Pancreas (tissue), 10 donors: ENCODE measurements around the gene MAPK8. TPM values are rescaled to one million over a fixed set of nuclear protein-coding genes. Genes with fewer than 3 reads are reported as not detected.

ENCODE experiments used
- ATAC-seq, 4 donors: fragments of 200-7000 bp; cut with Tn5 transposase; one replicate each; pipeline versions ENCODE4 v1.8.0 to v1.9.1; 2020; ENCODE audit warnings: mild to moderate bottlenecking in 4 of 4, moderate library complexity in 4 of 4
- DNase-seq, 6 donors: peaks; one replicate each; pipeline ENCODE4 v3.0.0-alpha.2; 2020
- FAIRE-seq: peaks from 2 replicates; lab custom pipeline; 2012; peaks lifted over from hg19 to GRCh38; lab: Jason Lieb, UNC
- H3K27ac ChIP-seq, 4 donors: fragments of 200-600 bp; sonication (generic); 1 replicate in 3 of 4; 2 replicates in 1 of 4; pipeline versions ENCODE4 v1.5.0 to v1.8.0; 2020
- H3K27me3 ChIP-seq, 4 donors: fragments of 200-600 bp; one replicate each; pipeline ENCODE4 v1.8.0; 2021
- H3K36me3 ChIP-seq, 3 donors: fragments of 200-600 bp; sonication (generic) in 1 of 3; one replicate each; pipeline versions ENCODE4 v1.5.0 to v1.8.0; 2020 to 2021
- H3K4me1 ChIP-seq, 3 donors: fragments of 200-600 bp; one replicate each; pipeline ENCODE4 v1.8.0; 2021
- H3K4me3 ChIP-seq, 4 donors: fragments of 200-600 bp; sonication (generic) in 2 of 4; one replicate each; pipeline versions ENCODE4 v1.5.0 to v1.8.0; 2020 to 2021
- H3K9me3 ChIP-seq, 4 donors: fragments of 200-600 bp; one replicate each; pipeline ENCODE4 v1.8.0; 2021
- CTCF ChIP-seq, 4 donors: fragments of 200-600 bp; sonication (generic) in 3 of 4; IDR thresholded peaks; one replicate each; pipeline versions ENCODE4 v1.5.0 to v1.8.0; 2021; ENCODE audit warnings: antibody characterized with exemption in 4 of 4
- WGBS, 2 donors: extraction: QIAGEN DNeasy Blood & Tissue Kit; methylation state at CpG; one replicate each; pipeline ENCODE4 v1.1.7; 2013; 5-methylcytosine and 5-hydroxymethylcytosine counted together
- intact Hi-C, 3 donors: fragments of 100-400 bp; cut with DNase I; formaldehyde crosslinking; loops; one replicate each; pipeline versions ENCODE4 v1.11.1 to v1.14.2; 2022
- polyA plus RNA-seq, 2 donors: library from polyadenylated mRNA; stranded (reverse); fragments of 200-250 nt; gene quantifications; one replicate each; pipeline ENCODE4 v1.2.3, GENCODE V29; 2013
- total RNA-seq, 6 donors: library from RNA; stranded (reverse); fragmentation: NEBNext Ultra II Directional in 4 of 6; extraction: Animal tissue kit (Norgen Biotek cat#: 25700) in 4 of 6; gene quantifications; one replicate each; pipeline versions ENCODE4 v1.2.1 to v1.2.4, GENCODE V29; 2021 to 2023
- donor health status: healthy with polysubstance abuse.
- donor health status: DM: no; HTN: no; CAD: no; lungs with moderate emphysema.
- donor health status: DM: no; HTN: no; CAD: no.
- donor health status: control.
- donor health status: control.
- donor health status: Bipolar disorder and iron deficiency.
- donor health status: DM: yes; HTN: yes; CAD: no.
- donor health status: DM: no; HTN: no; CAD: no.
- donor health status: DM: no; HTN: no; CAD: no.
- donor health status: DM: yes; HTN: yes; CAD: no.

MAPK8 gene
- total and polyA plus RNA-seq, 8 donors: 4.0 to 25.5 (median 17.0) TPM

- WGBS, 2 donors: 70 to 75% methylated on average over 6 of the region's 6 CpGs
- FAIRE-seq: no peak
- H3K27me3 ChIP-seq: no peaks in the 10 kb centered on the region
- no peaks in the 10 kb centered on the region for H3K36me3 ChIP-seq
- H3K4me3 ChIP-seq: no peak overlapping the region
- TF ChIP-seq CTCF (IDR thresholded peaks at IDR 0.05): no peak
- peak in 3 of 6 donors; percentile 10 to 44 (median 31) for DNase-seq
- H3K4me1 ChIP-seq: no peaks in the 10 kb centered on the region
- H3K9me3 ChIP-seq: no peaks in the 10 kb centered on the region
- H3K27ac ChIP-seq: no peak overlapping the region
- no peak for ATAC-seq
- intact Hi-C loops: no loop called here
Measured at GRCh38 chr10:48458662-48459048, 152.2 kb downstream of the MAPK8 start.

- H3K36me3 ChIP-seq: no peaks in the 10 kb centered on the region
- no peak for TF ChIP-seq CTCF (IDR thresholded peaks at IDR 0.05)
- WGBS, 2 donors: 84 to 88% methylated on average over 23 of the region's 23 CpGs
- H3K27ac ChIP-seq: no peak overlapping the region
- ATAC-seq (no peak), FAIRE-seq (no peak), DNase-seq (peak in 3 of 6 donors; percentile 11 to 54 (median 47))
- no peaks in the 10 kb centered on the region for H3K4me1 ChIP-seq
- no peaks in the 10 kb centered on the region for H3K9me3 ChIP-seq
- H3K27me3 ChIP-seq: no peaks in the 10 kb centered on the region
- H3K4me3 ChIP-seq: no peak overlapping the region
- intact Hi-C loops: no loop called here
Measured at GRCh38 chr10:48459270-48460150, 153.0 kb downstream of the MAPK8 start.

DNA sequence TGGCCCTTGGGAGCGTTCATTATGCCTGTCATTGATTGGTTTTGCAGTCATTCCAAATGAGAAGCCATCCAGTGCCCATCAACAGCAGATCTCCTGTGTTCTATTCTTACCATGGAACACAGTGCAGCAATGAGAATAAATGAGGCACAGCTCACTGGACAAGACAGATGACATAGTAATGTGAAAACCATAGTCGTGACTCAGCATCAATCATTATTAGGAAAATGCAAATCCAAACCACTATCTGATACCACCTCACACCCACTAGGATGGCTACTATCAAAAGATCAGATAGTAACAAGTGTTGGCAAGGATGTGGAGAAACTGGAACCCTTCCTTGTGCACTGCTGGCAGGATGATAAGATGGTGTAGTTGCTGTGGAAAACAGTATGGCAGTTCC lies 153.7 kb downstream of the MAPK8 start:
- no peak for FAIRE-seq
- H3K4me3 ChIP-seq: no peak overlapping the region
- no peak for TF ChIP-seq CTCF (IDR thresholded peaks at IDR 0.05)

DNA sequence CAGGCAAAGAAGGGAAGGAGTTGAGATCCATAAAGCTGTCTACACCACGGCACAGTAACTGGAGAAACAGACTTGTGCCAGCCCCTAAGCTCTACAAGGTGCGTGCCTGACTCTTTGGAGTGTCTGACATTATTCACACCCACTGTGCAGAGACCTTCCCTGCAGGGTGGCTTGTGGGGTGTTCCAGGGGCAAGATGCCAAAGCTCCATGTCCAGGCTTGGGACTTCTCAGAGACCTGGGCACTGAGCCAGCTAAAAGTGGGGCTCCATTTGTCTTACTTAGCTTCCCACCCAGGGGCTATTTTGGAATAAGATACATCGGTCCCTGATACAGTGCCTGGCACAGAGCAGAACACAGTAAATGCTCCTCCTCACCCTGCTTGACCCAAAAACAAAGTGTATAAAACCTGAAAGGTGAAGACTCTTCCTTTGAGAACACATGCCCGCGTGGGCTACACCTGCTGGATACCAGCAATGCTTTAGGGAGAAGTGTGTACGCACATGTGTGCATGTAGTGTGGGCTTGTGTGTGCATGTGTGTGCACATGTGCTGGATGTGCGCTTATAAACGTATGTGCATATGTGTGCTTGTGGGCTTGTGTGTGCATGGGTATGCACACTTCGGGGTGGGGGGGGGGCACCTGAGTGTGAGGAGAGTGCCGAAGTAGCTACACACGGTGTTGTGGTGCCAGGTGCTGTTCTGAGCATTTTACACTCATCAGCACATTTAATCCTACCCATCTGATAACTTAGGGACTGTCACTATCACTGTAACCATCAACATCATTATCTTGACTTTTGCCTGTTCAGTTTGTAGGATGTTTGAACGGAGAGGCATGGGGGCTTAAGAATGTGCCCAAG lies 155.4 kb downstream of the MAPK8 start:
- TF ChIP-seq CTCF (IDR thresholded peaks at IDR 0.05): no peak
- FAIRE-seq: no peak
- intact Hi-C loops: no loop called here
- Histone ChIP-seq H3K27ac (no peak overlapping the region), H3K36me3 (no peaks in the 10 kb centered on the region), H3K4me1 (no peaks in the 10 kb centered on the region), H3K4me3 (no peak overlapping the region), H3K27me3 (no peaks in the 10 kb centered on the region), H3K9me3 (no peaks in the 10 kb centered on the region)
- ATAC-seq: no peak
- 86 to 89% methylated on average over 12 of the region's 12 CpGs for WGBS, 2 donors
- DNase-seq: no peak

More for the DNA sequence above, 153.7 kb downstream of the MAPK8 start:
- ATAC-seq (no peak), DNase-seq (no peak)
- Histone ChIP-seq H3K4me1 (no peaks in the 10 kb centered on the region), H3K27ac (no peak overlapping the region), H3K27me3 (no peaks in the 10 kb centered on the region), H3K36me3 (no peaks in the 10 kb centered on the region), H3K9me3 (no peaks in the 10 kb centered on the region)
- intact Hi-C loops: no loop called here
- WGBS, 2 donors: 87 to 88% methylated on average over 2 of the region's 2 CpGs
